ENCODE measurements around the gene ZMAT5.

Gene ZMAT5

DNA sequence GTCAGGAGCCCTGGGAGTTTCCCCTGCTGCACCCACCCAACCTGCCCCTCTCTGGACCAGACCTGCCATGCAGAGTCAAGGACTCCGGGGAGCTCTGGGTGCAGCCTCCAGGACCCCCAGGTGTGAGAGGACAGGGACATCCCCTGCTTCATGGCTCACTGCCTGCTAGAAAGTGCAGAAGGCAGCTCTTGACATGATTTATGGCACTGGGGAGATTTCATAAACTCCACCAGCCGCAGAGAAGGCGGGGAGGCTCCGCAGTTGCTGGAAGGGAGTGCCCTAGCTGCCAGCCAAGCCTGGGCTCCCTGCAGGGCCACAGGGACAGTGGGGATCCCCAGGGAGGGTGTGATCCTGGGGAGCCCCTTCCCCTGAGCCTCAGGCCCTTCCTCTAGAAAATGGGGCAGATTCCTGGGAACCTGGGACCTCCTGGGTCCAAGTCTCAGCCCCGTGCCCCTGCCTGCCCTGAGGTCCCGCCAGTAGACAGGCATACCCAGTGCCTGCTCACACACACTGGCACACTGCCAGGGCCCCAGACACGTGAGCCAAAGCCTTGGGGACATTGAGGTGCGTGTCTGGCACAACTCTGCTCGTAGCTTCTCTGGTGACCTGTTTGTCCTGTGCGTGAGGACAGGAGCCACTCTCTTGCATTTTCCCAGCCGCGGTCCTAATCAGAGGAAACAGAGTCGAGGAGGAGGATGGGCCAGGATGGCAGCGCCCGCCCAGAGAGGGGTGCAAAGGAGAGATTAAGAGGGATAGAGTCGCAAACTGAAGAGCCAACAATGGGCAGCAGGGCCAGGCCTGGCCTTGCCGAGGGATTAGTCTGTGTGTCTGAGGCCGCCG lies 33.2 kb downstream of the ZMAT5 start:
- DNase-seq, result peak in 6 of 56 donors; percentile 5 to 30 (median 14)

DNA sequence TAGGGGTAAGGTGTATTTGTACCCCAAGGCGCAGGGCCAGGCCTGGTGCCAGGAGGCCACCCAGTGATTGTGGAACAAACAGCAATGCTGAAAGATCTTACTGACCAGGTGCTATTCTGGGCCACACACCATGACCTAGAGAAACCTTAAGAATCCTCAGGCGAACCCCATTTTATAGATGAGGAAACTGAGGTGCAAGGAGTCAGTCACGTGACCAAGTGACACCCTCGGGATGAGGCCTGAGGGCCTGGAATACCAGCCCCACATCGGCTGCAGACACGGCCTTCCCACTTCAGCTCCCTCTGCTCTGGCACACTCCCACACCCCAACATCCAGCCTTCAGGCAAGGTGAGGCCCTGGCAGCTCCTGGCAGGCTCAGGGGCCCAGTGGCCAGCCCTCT lies 33.9 kb downstream of the ZMAT5 start:
- DNase-seq, result no peak

- no peak for DNase-seq
Measured at GRCh38 chr22:29731058-29731850, 35.6 kb downstream of the ZMAT5 start.

GRCh38 chr22:29729161-29729560 lies 37.6 kb downstream of the ZMAT5 start:
- no peak for DNase-seq

DNA sequence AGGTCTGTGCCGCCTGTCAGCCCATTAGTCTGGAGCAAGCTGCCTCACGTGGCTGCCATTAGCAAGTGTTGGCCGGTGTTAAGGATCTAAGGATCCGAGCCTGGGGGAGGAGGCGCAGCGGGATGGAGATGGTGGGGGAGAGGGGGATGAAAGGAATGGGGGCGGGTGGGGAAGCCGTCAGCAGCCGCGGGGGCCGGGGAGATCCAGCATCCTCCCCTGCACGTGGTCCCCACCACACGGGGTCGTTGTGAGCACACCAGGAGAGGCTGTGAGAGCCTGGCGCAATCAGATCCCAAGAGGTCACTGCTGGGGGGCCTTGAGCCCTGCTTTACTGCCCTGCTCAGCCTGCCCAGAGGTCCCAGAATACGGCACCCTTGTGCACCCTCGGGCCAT lies 39.7 kb downstream of the ZMAT5 start:
- peak in 12 of 56 donors; percentile 11 to 59 (median 24) for DNase-seq

- DNase-seq, result peak in 1 of 56 donors; percentile 59
Measured at GRCh38 chr22:29726512-29727130, 40.2 kb downstream of the ZMAT5 start.

- no peak for DNase-seq
Measured at GRCh38 chr22:29726106-29726505, 40.7 kb downstream of the ZMAT5 start.

- no peak for DNase-seq
Measured at GRCh38 chr22:29724843-29725242, 42.0 kb downstream of the ZMAT5 start.

DNA sequence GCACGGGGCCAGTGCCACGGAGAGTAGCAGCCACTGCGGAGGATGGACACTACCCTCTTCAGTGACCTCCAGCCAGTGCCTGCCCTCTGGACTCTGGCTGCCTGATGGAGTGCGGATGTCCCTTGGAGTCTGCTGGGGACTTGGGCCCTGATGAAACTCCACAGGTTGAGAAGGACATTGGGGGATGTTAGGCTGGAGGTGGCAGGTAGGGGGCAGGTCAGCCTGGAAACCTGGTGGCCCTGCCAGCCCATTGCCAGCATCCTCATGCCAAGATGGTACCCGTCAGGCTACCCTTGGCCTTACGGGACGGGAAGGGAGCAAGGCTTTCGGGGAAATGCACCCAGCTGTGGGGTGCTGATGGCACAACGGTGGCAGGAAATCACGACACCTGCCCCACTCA lies 43.0 kb downstream of the ZMAT5 start:
- DNase-seq, result no peak

DNA sequence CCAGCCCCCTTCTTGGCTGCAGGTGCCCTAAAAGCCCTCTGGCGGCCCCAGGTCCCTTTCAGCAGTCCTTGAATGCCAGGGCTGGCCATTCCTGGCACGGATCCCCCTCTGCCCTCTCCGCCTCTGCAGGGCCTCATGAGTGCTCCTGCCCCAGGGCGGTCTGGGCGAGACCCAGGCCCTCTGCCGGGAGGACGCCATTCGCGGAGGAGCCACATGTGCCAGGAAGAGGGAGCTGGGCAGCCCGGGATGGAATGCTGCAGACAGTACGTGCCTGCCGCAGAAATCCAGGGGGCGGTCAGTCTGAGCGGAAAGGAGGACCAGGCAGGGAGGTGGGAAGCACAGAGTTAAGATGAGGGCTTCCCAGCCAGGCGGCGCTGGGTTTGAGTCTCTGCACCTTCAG lies 44.2 kb downstream of the ZMAT5 start:
- no peak for DNase-seq

DNA sequence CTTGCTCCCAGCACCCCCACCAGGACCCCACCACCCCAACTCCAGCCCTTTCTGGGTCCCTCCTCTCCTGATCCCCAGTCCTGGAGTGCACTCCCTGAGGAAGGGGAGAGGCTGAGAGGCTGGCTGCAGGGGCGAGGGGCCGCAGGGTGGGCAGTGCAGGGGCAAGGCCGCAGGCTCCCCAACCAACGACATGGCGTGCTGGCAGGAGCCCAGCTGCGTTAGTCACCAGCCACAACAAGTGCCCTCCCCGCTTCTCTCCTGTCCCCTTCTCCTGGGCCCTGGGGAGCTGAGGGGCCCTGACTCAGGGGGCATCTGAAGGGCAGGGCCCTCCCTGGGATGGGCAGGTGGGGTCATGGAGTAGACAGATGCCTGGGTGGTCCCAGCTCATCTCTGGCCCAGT lies 44.7 kb downstream of the ZMAT5 start:
- DNase-seq, result no peak

DNA sequence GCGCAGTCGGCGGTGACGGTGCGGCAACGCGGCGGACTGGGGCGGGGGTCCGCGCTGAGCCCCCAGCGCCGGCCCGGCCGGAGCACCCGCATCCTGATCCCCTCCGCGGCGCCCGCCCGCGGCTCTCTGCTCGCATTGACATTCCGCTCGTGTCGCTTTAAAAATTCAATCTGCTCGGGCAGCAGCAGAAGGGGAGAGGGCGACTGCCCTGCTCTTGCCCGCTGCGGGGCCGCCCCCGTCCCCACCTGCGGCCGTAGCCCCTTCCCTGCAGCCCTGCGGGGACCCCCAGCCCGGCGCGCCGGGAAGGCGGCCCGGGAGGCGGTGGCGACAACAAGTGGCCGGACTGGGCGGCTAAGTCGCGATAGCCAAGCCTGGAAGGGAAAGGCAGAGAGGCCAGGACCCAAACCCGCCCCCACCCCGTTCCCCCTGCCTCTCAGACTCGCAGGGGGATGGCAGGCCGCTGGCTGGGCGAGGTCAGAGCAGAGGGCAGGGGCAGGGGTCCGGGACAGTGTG lies 45.9 kb downstream of the ZMAT5 start:
- no peak for DNase-seq

GRCh38 chr22:29719899-29720645 lies 46.7 kb downstream of the ZMAT5 start, which contains the start of gene CABP7:
TSS of gene CABP7 (plus strand) at chr22:29720003. CDS start at chr22:29720425, 422 bp downstream.
- DNase-seq, result no peak

DNA sequence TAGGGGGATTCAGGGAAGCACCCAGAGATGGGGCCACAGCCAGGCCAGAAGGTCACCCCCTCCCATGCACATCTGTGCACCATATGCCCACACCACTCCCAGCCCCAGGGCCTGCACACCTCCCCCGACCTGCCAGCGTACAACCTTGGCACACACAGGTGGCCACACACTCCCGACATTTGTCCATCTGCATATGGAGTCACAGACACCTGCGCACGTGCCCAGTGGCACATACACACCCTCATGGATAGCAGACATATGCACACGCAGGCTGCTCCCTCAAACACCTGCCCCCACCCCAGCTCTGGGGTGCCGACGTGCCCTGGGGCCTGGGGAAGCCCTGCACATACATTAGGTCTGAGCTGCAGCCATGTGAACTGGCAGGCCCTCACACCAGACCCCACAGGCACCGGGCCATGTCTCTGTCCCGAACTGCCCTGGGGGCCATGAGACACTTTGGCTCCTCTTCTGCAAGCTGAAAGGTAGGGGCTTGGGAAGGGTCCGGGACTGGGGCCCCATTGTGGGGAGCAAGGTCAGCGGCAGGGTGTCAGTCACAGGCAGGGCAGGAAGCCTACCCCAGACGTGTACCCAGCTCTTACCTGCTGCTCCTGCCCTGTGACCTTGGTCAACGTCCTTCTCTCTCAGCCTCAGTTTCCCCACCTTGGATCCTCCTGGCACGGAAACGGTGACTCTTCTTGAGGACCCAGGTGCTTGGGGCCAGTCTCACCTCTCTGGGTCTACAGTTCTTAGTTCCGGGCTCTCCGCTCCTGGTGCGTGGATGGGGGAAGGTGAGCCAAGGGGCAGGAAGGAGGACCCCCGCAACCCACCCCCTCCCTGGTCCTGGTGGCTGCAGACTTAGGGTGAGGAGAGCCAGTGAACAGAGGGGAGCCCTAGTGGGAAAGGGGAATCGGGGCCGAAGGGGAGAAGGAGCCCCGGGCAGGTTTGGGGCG lies 47.6 kb downstream of the ZMAT5 start:
- DNase-seq, result no peak

DNA sequence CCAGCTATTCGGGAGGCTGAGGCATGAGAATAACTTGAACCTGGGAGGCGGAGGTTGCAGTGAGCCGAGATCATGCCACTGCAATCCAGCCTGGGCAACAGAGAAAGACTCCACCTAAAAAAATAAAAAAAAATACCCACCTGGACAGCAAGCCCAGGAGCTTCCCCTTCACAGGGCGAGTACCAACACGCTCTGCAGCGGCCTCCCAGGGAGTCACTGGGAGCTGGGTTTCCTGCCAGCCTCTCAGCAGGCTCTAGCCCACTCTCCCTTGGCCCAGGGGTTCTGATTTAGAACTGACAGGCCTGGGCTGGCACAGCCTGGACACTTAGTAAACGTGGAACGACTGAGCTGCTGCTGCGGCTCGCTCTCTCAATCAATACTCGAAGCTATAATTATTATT lies 49.0 kb downstream of the ZMAT5 start:
- DNase-seq, result no peak

DNA sequence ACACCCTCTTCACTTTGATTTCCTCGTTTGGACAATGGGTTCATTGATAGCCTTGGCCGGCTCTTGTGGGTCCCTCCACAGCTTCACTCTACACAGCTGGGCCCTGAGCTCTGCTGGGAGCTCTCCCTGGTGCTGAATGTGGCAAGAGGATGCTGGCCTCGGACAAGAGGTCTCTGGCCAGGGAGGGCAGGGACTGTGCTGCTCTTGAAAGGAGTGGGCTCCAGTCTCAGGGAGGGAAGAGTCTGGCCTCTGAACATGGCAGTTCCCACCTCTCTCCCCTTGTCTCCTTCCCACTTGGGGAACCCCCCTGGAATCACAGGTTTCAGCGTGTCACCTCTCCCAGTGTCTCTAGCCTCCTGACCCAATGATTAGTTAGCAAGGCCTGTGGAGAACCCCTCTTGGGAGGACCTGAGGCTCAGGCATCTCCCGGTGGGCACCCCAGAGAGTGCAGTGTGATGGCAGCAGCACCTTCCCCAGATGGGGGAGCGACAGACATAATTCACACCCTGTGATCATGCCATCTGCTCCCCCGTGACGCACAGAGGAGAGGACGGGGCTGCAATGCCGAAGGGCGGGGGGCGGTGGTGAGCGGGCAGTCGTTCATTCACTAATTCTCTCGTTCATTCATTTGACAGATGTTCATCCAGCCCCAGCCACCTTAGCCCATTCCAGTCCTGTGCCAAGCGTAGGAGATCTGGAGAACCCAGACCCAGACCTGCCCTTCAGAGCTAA lies 49.8 kb downstream of the ZMAT5 start:
- peak in 54 of 56 donors; percentile 13 to 85 (median 58) for DNase-seq

DNA sequence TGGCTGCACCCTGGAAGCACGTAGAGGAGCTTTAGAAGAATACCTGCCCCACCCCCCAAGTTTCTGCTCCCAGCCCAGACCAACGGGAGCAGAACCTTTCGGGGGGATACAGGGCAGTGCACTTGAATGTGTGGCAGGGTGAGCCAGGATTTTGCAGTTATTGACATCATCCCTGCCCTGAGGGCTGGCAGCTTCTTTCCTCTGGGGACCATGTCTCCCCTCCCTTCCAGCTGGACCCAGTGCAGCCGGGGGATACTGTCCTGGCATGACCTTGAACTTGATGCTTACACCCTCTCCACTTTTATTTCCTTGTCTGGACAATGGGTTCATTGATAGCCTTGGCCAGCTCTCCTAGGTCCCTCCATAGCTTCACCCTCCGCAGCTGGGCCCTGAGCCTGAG lies 51.1 kb downstream of the ZMAT5 start:
- DNase-seq, result no peak

DNA sequence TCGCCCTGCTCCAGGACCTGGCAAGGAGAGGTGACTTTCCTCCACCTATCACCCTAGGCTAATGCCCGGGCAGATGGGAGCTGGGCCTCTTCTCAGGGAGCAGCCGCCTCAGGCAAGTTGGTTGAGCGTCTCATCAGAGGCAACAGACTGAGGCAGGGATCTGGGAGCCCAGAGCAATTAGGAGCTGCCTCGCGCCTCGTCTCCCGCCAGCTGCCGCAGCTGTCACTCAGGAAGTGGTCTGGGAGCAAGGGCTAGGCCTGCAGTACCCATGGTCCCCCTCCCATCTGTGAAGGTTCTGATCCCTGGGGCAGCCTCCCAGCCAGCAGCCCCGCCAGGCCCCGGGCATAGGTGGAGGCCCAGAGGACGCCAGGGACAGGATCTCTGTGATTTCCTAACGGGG lies 51.6 kb downstream of the ZMAT5 start:
- no peak for DNase-seq

DNA sequence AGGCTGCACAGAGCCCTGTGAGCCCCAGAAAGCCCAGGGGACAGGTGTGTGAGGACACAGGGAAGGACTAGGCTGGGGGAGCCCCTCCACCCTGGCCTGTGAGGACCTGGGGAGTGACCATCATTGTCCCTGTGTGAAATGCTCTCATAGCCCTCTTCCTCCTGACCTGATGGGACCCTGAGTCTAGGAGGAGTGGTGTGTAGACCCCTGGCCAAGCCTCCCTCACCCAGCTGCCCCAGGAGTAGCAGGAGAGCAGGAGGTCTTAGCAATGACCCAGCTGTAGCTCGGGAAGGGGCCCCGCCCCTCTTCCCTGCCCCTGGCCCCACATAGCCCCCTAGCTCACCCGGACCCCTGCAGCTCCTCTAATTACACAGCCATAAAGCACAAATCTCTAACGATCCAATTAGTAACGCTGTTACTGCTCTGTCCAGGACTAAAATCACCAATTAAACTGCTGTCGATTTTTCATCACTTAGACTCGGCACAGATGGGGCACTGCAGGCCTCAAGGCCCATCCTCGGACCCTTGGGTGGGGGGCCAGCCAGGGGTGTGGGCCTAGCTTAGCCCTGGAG lies 53.6 kb downstream of the ZMAT5 start:
- DNase-seq, result no peak
